BLaER1 treated with 17β-estradiol and CSF1 and Interleukin-3, amounts not matched to agents 10 nM and 100 nM (cell line): Measurements from ENCODE around the gene BACH1.

Experiments used
- H3K27ac ChIP-seq, 11 experiments: shearing (Covaris generic); formaldehyde crosslinking; 2 replicates each; pipeline ENCODE4 v1.8.1; 2022
- H3K27me3 ChIP-seq, 11 experiments: shearing (Covaris generic); formaldehyde crosslinking; 2 replicates each; pipeline ENCODE4 v1.8.1; 2022
- H3K36me3 ChIP-seq, 11 experiments: shearing (Covaris generic); formaldehyde crosslinking; 2 replicates each; pipeline ENCODE4 v1.8.1; 2022
- H3K4me1 ChIP-seq, 10 experiments: shearing (Covaris generic); formaldehyde crosslinking; 2 replicates each; pipeline ENCODE4 v1.8.1; 2022
- H3K4me2 ChIP-seq, 11 experiments: shearing (Covaris generic); formaldehyde crosslinking; 2 replicates each; pipeline ENCODE4 v1.8.1; 2022
- H3K4me3 ChIP-seq, 10 experiments: shearing (Covaris generic); formaldehyde crosslinking; 2 replicates each; pipeline ENCODE4 v1.8.1; 2022
- H3K9ac ChIP-seq, 11 experiments: shearing (Covaris generic); formaldehyde crosslinking; 2 replicates each; pipeline ENCODE4 v1.8.1; 2022
- H3K9me3 ChIP-seq, 11 experiments: shearing (Covaris generic); formaldehyde crosslinking; replicated peaks in 1 of 11; 2 replicates each; pipeline ENCODE4 v1.8.1; 2022
- H4K20me1 ChIP-seq, 11 experiments: shearing (Covaris generic); formaldehyde crosslinking; 2 replicates each; pipeline ENCODE4 v1.8.1; 2022
- Cebpa-rat ChIP-seq, 11 experiments: shearing (Covaris generic); IDR thresholded peaks; 2 replicates each; pipeline ENCODE4 v1.8.1; 2022

BACH1 gene

GRCh38 chr21:29287383-29287782, 11.3 kb upstream of the BACH1 start:
- H3K4me3 ChIP-seq: peak overlapping the region in 2 of 10 experiments; percentile 24 to 30; a peak in 6 of 20 replicates
- peaks cover 39 to 74% (median 46%) of the 10 kb centered on the region in 10 experiments for H3K4me1 ChIP-seq
- H3K4me2 ChIP-seq: peak overlapping the region; percentile 66 to 86 (median 74)
- H3K27me3 ChIP-seq: no peaks in the 10 kb centered on the region
- no peaks in the 10 kb centered on the region for H4K20me1 ChIP-seq
- peaks cover 17 to 45% (median 31%) of the 10 kb centered on the region in 11 experiments for H3K9me3 ChIP-seq
- H3K9ac ChIP-seq: peak overlapping the region in 10 of 11 experiments; percentile 16 to 57 (median 38); a peak in 13 of 22 replicates
- TF ChIP-seq Cebpa-rat (IDR thresholded peaks at IDR 0.05): peak in 1 of 11 experiments; percentile 37; a peak in 1 of 22 replicates
- H3K27ac ChIP-seq: peak overlapping the region; percentile 44 to 81 (median 75); a peak in 21 of 22 replicates
- H3K36me3 ChIP-seq: no peaks in the 10 kb centered on the region; a peak in 1 of 22 replicates

- Histone ChIP-seq H3K4me1 (peaks cover 43 to 75% (median 49%) of the 10 kb centered on the region in 10 experiments), H4K20me1 (no peaks in the 10 kb centered on the region), H3K4me2 (peak overlapping the region; percentile 41 to 86 (median 67)), H3K4me3 (no peak overlapping the region), H3K36me3 (no peaks in the 10 kb centered on the region; a peak in 1 of 22 replicates), H3K27ac (peak overlapping the region; percentile 16 to 81 (median 75); a peak in 20 of 22 replicates), H3K27me3 (no peaks in the 10 kb centered on the region), H3K9ac (peak overlapping the region in 4 of 11 experiments; percentile 10 to 39 (median 36); a peak in 3 of 22 replicates), H3K9me3 (peaks cover 18 to 40% (median 29%) of the 10 kb centered on the region in 11 experiments)
- TF ChIP-seq Cebpa-rat (IDR thresholded peaks at IDR 0.05): no peak
These were observed 10.5 kb upstream of the BACH1 start for GRCh38 chr21:29288239-29288638.

DNA sequence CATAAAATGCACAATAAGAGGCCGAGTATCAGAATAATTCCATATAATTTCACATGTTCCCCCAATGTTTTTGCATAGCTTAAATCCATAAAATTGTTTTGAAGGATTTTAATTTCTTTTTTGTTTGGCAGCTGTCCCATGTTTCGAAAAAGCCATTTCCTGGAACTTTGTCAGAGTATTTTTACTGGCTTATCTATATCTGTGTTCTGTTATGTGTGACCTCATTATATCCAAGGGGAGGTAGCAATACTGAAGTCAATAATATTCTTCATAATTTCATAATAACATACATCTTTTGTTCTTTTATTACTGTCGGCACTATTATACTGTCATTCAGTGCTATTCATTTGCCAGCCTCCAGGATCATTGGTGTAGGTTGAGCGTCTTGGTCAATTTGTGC, 9.4 kb upstream of the BACH1 start:
- Histone ChIP-seq H3K36me3 (no peaks in the 10 kb centered on the region; a peak in 1 of 22 replicates), H3K27ac (peak overlapping the region in 4 of 11 experiments; percentile 2 to 79 (median 75); a peak in 2 of 22 replicates), H3K27me3 (no peaks in the 10 kb centered on the region), H3K4me3 (no peak overlapping the region), H4K20me1 (no peaks in the 10 kb centered on the region), H3K4me2 (peak overlapping the region; percentile 41 to 82 (median 67); a peak in 20 of 22 replicates), H3K9me3 (peaks cover 16 to 30% (median 24%) of the 10 kb centered on the region in 11 experiments; a peak in 19 of 22 replicates), H3K9ac (no peak overlapping the region), H3K4me1 (peaks cover 53 to 83% (median 58%) of the 10 kb centered on the region in 10 experiments)
- no peak for TF ChIP-seq Cebpa-rat (IDR thresholded peaks at IDR 0.05)

GRCh38 chr21:29290240-29290639, 8.5 kb upstream of the BACH1 start:
- no peaks in the 10 kb centered on the region for H3K27me3 ChIP-seq
- no peak for TF ChIP-seq Cebpa-rat (IDR thresholded peaks at IDR 0.05)
- H3K9me3 ChIP-seq: peaks cover 22 to 29% (median 25%) of the 10 kb centered on the region in 11 experiments
- H3K4me2 ChIP-seq: peak overlapping the region in 4 of 11 experiments; percentile 43 to 82 (median 74); a peak in 7 of 22 replicates
- H3K36me3 ChIP-seq: peaks cover 0 to 5% (median 0%) of the 10 kb centered on the region in 11 experiments; a peak in 5 of 22 replicates
- no peak overlapping the region for H3K9ac ChIP-seq
- peaks cover 60 to 86% (median 67%) of the 10 kb centered on the region in 10 experiments for H3K4me1 ChIP-seq
- no peaks in the 10 kb centered on the region for H4K20me1 ChIP-seq
- no peak overlapping the region for H3K27ac ChIP-seq
- no peak overlapping the region for H3K4me3 ChIP-seq

DNA sequence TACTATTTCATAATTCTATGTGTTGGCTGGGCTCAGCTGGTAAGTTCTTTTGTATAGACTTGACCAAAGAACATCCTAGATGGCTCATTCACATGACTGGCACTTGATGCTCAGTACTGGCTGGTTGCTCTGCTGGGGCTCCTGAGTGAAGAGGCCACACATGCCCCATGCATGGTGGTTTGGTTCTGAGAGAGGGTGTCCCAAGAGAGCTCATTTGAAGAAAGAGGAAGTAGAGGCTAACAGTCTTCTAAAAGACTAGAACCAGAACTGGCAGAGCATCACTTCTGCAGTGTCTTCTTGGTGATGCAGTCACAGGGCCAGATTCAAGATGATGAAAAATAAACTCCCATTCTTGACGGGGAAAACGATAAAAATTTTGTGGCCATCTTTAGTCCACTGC, 5.2 kb upstream of the BACH1 start:
- H3K36me3 ChIP-seq: peaks cover 0 to 28% (median 5%) of the 10 kb centered on the region in 11 experiments; a peak in 9 of 22 replicates
- TF ChIP-seq Cebpa-rat (IDR thresholded peaks at IDR 0.05): no peak
- H4K20me1 ChIP-seq: no peaks in the 10 kb centered on the region
- peak overlapping the region; percentile 39 to 93 (median 60); a peak in 21 of 22 replicates for H3K4me2 ChIP-seq
- peaks cover 44 to 81% (median 50%) of the 10 kb centered on the region in 10 experiments for H3K4me1 ChIP-seq
- peak overlapping the region in 10 of 11 experiments; percentile 10 to 59 (median 42); a peak in 15 of 22 replicates for H3K27ac ChIP-seq
- peaks cover 31 to 56% (median 49%) of the 10 kb centered on the region in 11 experiments for H3K9me3 ChIP-seq
- H3K27me3 ChIP-seq: no peaks in the 10 kb centered on the region
- peak overlapping the region in 5 of 11 experiments; percentile 1 to 48 (median 15); a peak in 4 of 22 replicates for H3K9ac ChIP-seq
- H3K4me3 ChIP-seq: no peak overlapping the region

GRCh38 chr21:29295066-29295650, 3.6 kb upstream of the BACH1 start:
- H3K27me3 ChIP-seq: no peaks in the 10 kb centered on the region
- TF ChIP-seq Cebpa-rat (IDR thresholded peaks at IDR 0.05): no peak
- peak overlapping the region in 3 of 10 experiments; percentile 43 to 92 (median 84); a peak in 4 of 20 replicates for H3K4me3 ChIP-seq
- H3K4me1 ChIP-seq: peaks cover 31 to 64% (median 39%) of the 10 kb centered on the region in 10 experiments
- H4K20me1 ChIP-seq: peaks cover under 1 to 9% (median 5%) of the 10 kb centered on the region in 11 experiments; a peak in 15 of 22 replicates
- H3K4me2 ChIP-seq: peak overlapping the region in 7 of 11 experiments; percentile 5 to 93 (median 78); a peak in 8 of 22 replicates
- peaks cover 0 to 28% (median 5%) of the 10 kb centered on the region in 11 experiments; a peak in 9 of 22 replicates for H3K36me3 ChIP-seq
- H3K27ac ChIP-seq: peak overlapping the region in 1 of 11 experiments; percentile 6; a peak in 2 of 22 replicates
- H3K9me3 ChIP-seq: peaks cover 31 to 56% (median 49%) of the 10 kb centered on the region in 11 experiments
- H3K9ac ChIP-seq: 0 out of 22 replicates have a peak overlapping the region, but pooled peaks of 1 of the 11 experiments have one; percentile 98

- H3K4me2 ChIP-seq: peak overlapping the region in 4 of 11 experiments; percentile 82 to 93 (median 86); a peak in 8 of 22 replicates
- no peak for TF ChIP-seq Cebpa-rat (IDR thresholded peaks at IDR 0.05)
- peak overlapping the region in 2 of 11 experiments; percentile 99; a peak in 3 of 22 replicates for H3K27ac ChIP-seq
These were observed 2.3 kb upstream of the BACH1 start for GRCh38 chr21:29296446-29296845.

DNA sequence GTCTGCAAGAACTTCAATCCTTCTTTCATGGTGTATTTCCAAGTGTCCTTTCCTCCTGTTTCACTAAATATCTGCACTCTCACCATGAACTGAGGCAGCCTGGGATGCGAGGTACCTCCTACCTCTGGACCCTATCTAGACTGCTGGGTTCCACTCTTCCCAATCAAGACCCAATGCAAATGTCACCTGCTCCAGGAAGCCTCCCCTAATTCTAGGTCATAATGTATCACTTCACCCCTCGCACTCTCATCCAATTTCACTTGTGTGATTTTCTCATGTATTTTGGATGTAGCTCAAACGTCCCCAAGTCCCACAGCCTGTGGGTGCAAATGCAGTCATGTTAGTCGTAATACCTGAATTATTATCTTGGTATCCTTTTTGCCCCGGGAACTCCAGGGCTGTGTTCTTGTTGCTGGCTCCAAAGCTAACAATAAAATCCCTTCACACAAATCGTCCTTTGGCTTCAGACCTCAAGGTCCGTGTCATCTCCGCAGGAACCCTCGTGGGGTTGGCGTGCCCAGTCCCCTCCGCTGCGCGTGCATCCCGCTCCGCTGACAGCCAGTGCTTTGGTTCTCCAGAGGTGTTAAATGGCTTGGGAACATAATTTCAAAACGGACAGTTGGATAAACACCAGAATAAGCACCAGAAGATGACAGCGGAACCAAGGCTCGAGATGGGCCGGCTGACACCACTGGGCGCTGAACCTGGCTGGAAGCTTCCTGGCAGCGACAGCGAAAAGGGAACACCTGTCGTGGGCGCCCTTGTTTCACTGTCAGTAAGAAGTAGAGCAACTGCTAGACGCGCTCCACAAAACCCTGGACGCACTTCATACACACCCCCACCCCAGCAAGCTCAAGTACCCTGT, 1.0 kb upstream of the BACH1 start:
- H3K9me3 ChIP-seq: peaks cover 16 to 37% (median 32%) of the 10 kb centered on the region in 11 experiments
- peak overlapping the region; percentile 77 to 92 (median 84) for H3K4me3 ChIP-seq
- peak overlapping the region; percentile 89 to 99 (median 95) for H3K9ac ChIP-seq
- no peak for TF ChIP-seq Cebpa-rat (IDR thresholded peaks at IDR 0.05)
- no peaks in the 10 kb centered on the region for H3K27me3 ChIP-seq
- H3K4me1 ChIP-seq: peaks cover 50 to 74% (median 60%) of the 10 kb centered on the region in 10 experiments
- H4K20me1 ChIP-seq: peaks cover 19 to 35% (median 30%) of the 10 kb centered on the region in 11 experiments
- H3K36me3 ChIP-seq: peaks cover 0 to 47% (median 8%) of the 10 kb centered on the region in 11 experiments; a peak in 11 of 22 replicates
- peak overlapping the region; percentile 93 to 99 (median 95) for H3K27ac ChIP-seq
- peak overlapping the region; percentile 74 to 93 (median 82) for H3K4me2 ChIP-seq

More at GRCh38 chr21:29296446-29296845, 2.3 kb upstream of the BACH1 start:
- Histone ChIP-seq H3K4me3 (peak overlapping the region in 3 of 10 experiments; percentile 84 to 92 (median 85); a peak in 6 of 20 replicates), H3K27me3 (no peaks in the 10 kb centered on the region), H3K4me1 (peaks cover 37 to 62% (median 50%) of the 10 kb centered on the region in 10 experiments), H3K9me3 (peaks cover 29 to 49% (median 44%) of the 10 kb centered on the region in 11 experiments), H3K9ac (peak overlapping the region in 2 of 11 experiments; percentile 56 to 98; a peak in 5 of 22 replicates), H3K36me3 (peaks cover 0 to 35% (median 5%) of the 10 kb centered on the region in 11 experiments; a peak in 9 of 22 replicates), H4K20me1 (peaks cover 8 to 22% (median 17%) of the 10 kb centered on the region in 11 experiments; a peak in 21 of 22 replicates)
